Measurements from ENCODE around the gene MYO7B. TPM values are rescaled to one million over a fixed set of nuclear protein-coding genes. Genes with fewer than 3 reads are reported as not detected.
A peak's percentile ranks its signal among the peaks of the same experiment; 100 is the strongest.

MYO7B gene
- total RNA-seq, 2 experiments from 2014 or later: 4.7 to 5.2 TPM

GRCh38 chr2:127574656-127575055, 39.2 kb downstream of the MYO7B start:
- no peak for DNase-seq
- POLR2A ChIA-PET: interaction anchor here (1.4 to 2.7 kb wide), 3 partner anchors 11 to 127 kb away, joined by 5 to 19 read pairs (median 5); no protein-coding TSS in a partner anchor
- H3K36me3 Mint-ChIP-seq: peaks cover 3% of the 10 kb centered on the region
- H3K4me1 Mint-ChIP-seq: peaks cover 25% of the 10 kb centered on the region
- H3K27ac Mint-ChIP-seq: peak overlapping the region; percentile 72
- no peaks in the 10 kb centered on the region for H3K9me3 Mint-ChIP-seq
- H3K27me3 Mint-ChIP-seq: peaks cover 3% of the 10 kb centered on the region
- H3K4me3 Mint-ChIP-seq: no peak overlapping the region
- peak; percentile 43 for ATAC-seq (ENCODE audit: low read depth)

- ATAC-seq (ENCODE audit: low read depth) (peak; percentile 66), DNase-seq (no peak)
- no peaks in the 10 kb centered on the region for H3K9me3 Mint-ChIP-seq
- POLR2A ChIA-PET: interaction anchor here (0.7 to 2.7 kb wide), 6 partner anchors 9 to 410 kb away, joined by 3 to 19 read pairs (median 4); no protein-coding TSS in a partner anchor
- peaks cover 26% of the 10 kb centered on the region for H3K4me1 Mint-ChIP-seq
- H3K4me3 Mint-ChIP-seq: peak overlapping the region; percentile 10
- H3K27me3 Mint-ChIP-seq: peaks cover 3% of the 10 kb centered on the region
- peaks cover 3% of the 10 kb centered on the region for H3K36me3 Mint-ChIP-seq
- peak overlapping the region; percentile 72 for H3K27ac Mint-ChIP-seq
These were observed 39.8 kb downstream of the MYO7B start for GRCh38 chr2:127575185-127575765.

GRCh38 chr2:127575941-127576432, 40.5 kb downstream of the MYO7B start:
- POLR2A ChIA-PET: interaction anchor here (0.7 to 2.7 kb wide), 6 partner anchors 9 to 410 kb away, joined by 3 to 19 read pairs (median 4); partner anchors contain the start of gene IWS1
- peak; percentile 48 for ATAC-seq (ENCODE audit: low read depth)
- DNase-seq: peak; percentile 17
- Mint-ChIP-seq H3K36me3 (peaks cover 3% of the 10 kb centered on the region), H3K4me1 (peaks cover 29% of the 10 kb centered on the region), H3K9me3 (no peaks in the 10 kb centered on the region), H3K27ac (peak overlapping the region; percentile 72), H3K4me3 (peak overlapping the region; percentile 10), H3K27me3 (peaks cover 3% of the 10 kb centered on the region)

GRCh38 chr2:127576433-127577207, 41.1 kb downstream of the MYO7B start:
- Mint-ChIP-seq H3K27me3 (peaks cover 3% of the 10 kb centered on the region), H3K9me3 (no peaks in the 10 kb centered on the region), H3K4me3 (no peak overlapping the region), H3K4me1 (peaks cover 29% of the 10 kb centered on the region), H3K36me3 (peaks cover 3% of the 10 kb centered on the region), H3K27ac (peak overlapping the region; percentile 76)
- no peak for ATAC-seq (ENCODE audit: low read depth)
- POLR2A ChIA-PET: interaction anchor here (0.8 to 2.7 kb wide), 4 partner anchors 10 to 50 kb away, joined by 3 to 19 read pairs (median 4); partner anchors contain the start of gene IWS1
- peak; percentile 23 for DNase-seq

- Mint-ChIP-seq H3K27me3 (peaks cover 3% of the 10 kb centered on the region), H3K36me3 (peaks cover 3% of the 10 kb centered on the region), H3K27ac (peak overlapping the region; percentile 76), H3K9me3 (no peaks in the 10 kb centered on the region), H3K4me3 (no peak overlapping the region), H3K4me1 (peaks cover 29% of the 10 kb centered on the region)
- ATAC-seq (ENCODE audit: low read depth): no peak
- POLR2A ChIA-PET: interaction anchor here (2.7 kb wide), 1 partner anchor 14 kb away, joined by 19 read pairs; no protein-coding TSS in a partner anchor
- DNase-seq: no peak
These were observed 41.7 kb downstream of the MYO7B start for GRCh38 chr2:127577208-127577475.

GRCh38 chr2:127577503-127577902, 42.0 kb downstream of the MYO7B start:
- POLR2A ChIA-PET: no interaction called here
- H3K27me3 Mint-ChIP-seq: peaks cover 3% of the 10 kb centered on the region
- no peaks in the 10 kb centered on the region for H3K9me3 Mint-ChIP-seq
- no peak overlapping the region for H3K4me3 Mint-ChIP-seq
- ATAC-seq (ENCODE audit: low read depth) (no peak), DNase-seq (peak; percentile 15)
- peaks cover 3% of the 10 kb centered on the region for H3K36me3 Mint-ChIP-seq
- H3K27ac Mint-ChIP-seq: peak overlapping the region; percentile 30
- H3K4me1 Mint-ChIP-seq: peaks cover 28% of the 10 kb centered on the region

GRCh38 chr2:127577973-127578372, 42.5 kb downstream of the MYO7B start:
- ATAC-seq (ENCODE audit: low read depth): no peak
- H3K36me3 Mint-ChIP-seq: peaks cover 3% of the 10 kb centered on the region
- H3K27me3 Mint-ChIP-seq: peaks cover 3% of the 10 kb centered on the region
- POLR2A ChIA-PET: no interaction called here
- H3K9me3 Mint-ChIP-seq: no peaks in the 10 kb centered on the region
- DNase-seq: peak; percentile 18
- peaks cover 26% of the 10 kb centered on the region for H3K4me1 Mint-ChIP-seq
- H3K4me3 Mint-ChIP-seq: no peak overlapping the region
- H3K27ac Mint-ChIP-seq: no peak overlapping the region

GRCh38 chr2:127578411-127578810, 42.9 kb downstream of the MYO7B start:
- POLR2A ChIA-PET: no interaction called here
- no peak for DNase-seq

GRCh38 chr2:127579231-127579630, 43.7 kb downstream of the MYO7B start:
- Mint-ChIP-seq H3K4me3 (no peak overlapping the region), H3K4me1 (peaks cover 26% of the 10 kb centered on the region), H3K36me3 (no peaks in the 10 kb centered on the region), H3K27ac (no peak overlapping the region), H3K27me3 (peaks cover 3% of the 10 kb centered on the region), H3K9me3 (no peaks in the 10 kb centered on the region)
- POLR2A ChIA-PET: no interaction called here
- DNase-seq: no peak
- no peak for ATAC-seq (ENCODE audit: low read depth)

More at GRCh38 chr2:127578411-127578810, 42.9 kb downstream of the MYO7B start:
- H3K27me3 Mint-ChIP-seq: peaks cover 3% of the 10 kb centered on the region
- no peak overlapping the region for H3K4me3 Mint-ChIP-seq
- H3K4me1 Mint-ChIP-seq: peaks cover 26% of the 10 kb centered on the region
- H3K27ac Mint-ChIP-seq: no peak overlapping the region
- no peak for ATAC-seq (ENCODE audit: low read depth)
- peaks cover 3% of the 10 kb centered on the region for H3K36me3 Mint-ChIP-seq
- no peaks in the 10 kb centered on the region for H3K9me3 Mint-ChIP-seq

- Mint-ChIP-seq H3K27me3 (peaks cover 3% of the 10 kb centered on the region), H3K4me1 (peaks cover 16% of the 10 kb centered on the region), H3K36me3 (no peaks in the 10 kb centered on the region), H3K27ac (no peak overlapping the region), H3K4me3 (no peak overlapping the region), H3K9me3 (no peaks in the 10 kb centered on the region)
- no peak for ATAC-seq (ENCODE audit: low read depth)
- POLR2A ChIA-PET: no interaction called here
- peak; percentile 20 for DNase-seq
These were observed 44.9 kb downstream of the MYO7B start for GRCh38 chr2:127580167-127581049.

GRCh38 chr2:127581050-127581345, 45.5 kb downstream of the MYO7B start:
- peaks cover 10% of the 10 kb centered on the region for H3K4me1 Mint-ChIP-seq
- no peak overlapping the region for H3K4me3 Mint-ChIP-seq
- no peaks in the 10 kb centered on the region for H3K36me3 Mint-ChIP-seq
- no peaks in the 10 kb centered on the region for H3K9me3 Mint-ChIP-seq
- DNase-seq: no peak
- H3K27me3 Mint-ChIP-seq: peaks cover 3% of the 10 kb centered on the region
- POLR2A ChIA-PET: no interaction called here
- H3K27ac Mint-ChIP-seq: no peak overlapping the region
- ATAC-seq (ENCODE audit: low read depth): no peak

- POLR2A ChIA-PET: no interaction called here
- Mint-ChIP-seq H3K27ac (no peak overlapping the region), H3K4me3 (no peak overlapping the region), H3K27me3 (peaks cover 3% of the 10 kb centered on the region), H3K9me3 (no peaks in the 10 kb centered on the region), H3K4me1 (peaks cover 8% of the 10 kb centered on the region), H3K36me3 (no peaks in the 10 kb centered on the region)
- DNase-seq (no peak), ATAC-seq (ENCODE audit: low read depth) (no peak)
These were observed 46.3 kb downstream of the MYO7B start for GRCh38 chr2:127581516-127582490.
